OCI-LY7 (cell line): ENCODE results near the gene ZNF691.

ENCODE experiments used
- EZH2phosphoT487 ChIP-seq: fragments of 200-600 bp; sonication (generic); IDR thresholded peaks from 2 replicates; pipeline ENCODE4 v1.6.1; 2018; ENCODE audit warnings: low read depth, borderline replicate concordance, mild to moderate bottlenecking, mixed run types, antibody characterized with exemption, low read length, moderate library complexity, mixed read lengths
- TF ChIP-seq, protein P1 (sequence below): fragments of 200-600 bp; sonication (generic); conservative IDR thresholded peaks from 2 replicates; pipeline ENCODE4 v1.5.1; 2014; ENCODE audit warnings: mild to moderate bottlenecking, antibody characterized with exemption, low read length, moderate library complexity, mixed read lengths

DNA sequence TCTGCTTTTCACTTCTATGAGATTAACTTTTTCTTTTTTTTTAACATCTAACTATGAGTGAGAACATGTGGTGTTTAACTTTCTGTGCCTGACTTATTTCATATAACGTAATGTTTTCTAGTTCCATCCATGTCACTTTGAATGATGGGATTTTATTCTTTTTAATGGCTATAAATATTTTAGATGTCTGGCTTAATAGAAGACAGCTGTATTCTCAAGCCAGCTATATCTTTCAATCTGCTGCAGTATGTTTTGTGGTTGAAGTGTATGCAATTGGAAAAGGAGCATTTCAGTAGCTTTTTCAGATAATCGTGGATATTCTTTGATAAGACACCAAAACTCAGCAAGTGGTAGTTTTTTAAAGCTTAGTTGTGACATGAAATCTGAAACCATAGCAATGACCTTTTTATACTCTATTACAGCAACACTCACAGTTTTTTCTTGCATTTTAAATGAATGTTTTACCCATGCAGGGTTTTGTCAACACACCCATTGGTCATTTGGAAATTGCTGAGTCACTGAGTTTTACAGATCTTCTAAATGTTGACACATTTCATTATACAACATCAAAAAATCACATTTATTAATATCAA lies 23.5 kb upstream of the ZNF691 start:
- TF ChIP-seq, protein P1, sequence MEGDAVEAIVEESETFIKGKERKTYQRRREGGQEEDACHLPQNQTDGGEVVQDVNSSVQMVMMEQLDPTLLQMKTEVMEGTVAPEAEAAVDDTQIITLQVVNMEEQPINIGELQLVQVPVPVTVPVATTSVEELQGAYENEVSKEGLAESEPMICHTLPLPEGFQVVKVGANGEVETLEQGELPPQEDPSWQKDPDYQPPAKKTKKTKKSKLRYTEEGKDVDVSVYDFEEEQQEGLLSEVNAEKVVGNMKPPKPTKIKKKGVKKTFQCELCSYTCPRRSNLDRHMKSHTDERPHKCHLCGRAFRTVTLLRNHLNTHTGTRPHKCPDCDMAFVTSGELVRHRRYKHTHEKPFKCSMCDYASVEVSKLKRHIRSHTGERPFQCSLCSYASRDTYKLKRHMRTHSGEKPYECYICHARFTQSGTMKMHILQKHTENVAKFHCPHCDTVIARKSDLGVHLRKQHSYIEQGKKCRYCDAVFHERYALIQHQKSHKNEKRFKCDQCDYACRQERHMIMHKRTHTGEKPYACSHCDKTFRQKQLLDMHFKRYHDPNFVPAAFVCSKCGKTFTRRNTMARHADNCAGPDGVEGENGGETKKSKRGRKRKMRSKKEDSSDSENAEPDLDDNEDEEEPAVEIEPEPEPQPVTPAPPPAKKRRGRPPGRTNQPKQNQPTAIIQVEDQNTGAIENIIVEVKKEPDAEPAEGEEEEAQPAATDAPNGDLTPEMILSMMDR: no peak
- TF ChIP-seq EZH2phosphoT487: no peak
